ENCODE results near the gene C6orf47. TPM values are rescaled to one million over a fixed set of nuclear protein-coding genes. Genes with fewer than 3 reads are reported as not detected.
A peak's percentile ranks its signal among the peaks of the same experiment; 100 is the strongest.

The C6orf47 gene
- total and polyA plus RNA-seq, 4 donors: 18.9 to 26.8 (median 24.0) TPM

GRCh38 chr6:31666337-31666965 lies 5.9 kb upstream of the C6orf47 start:
- DNase-seq (no peak), ATAC-seq (ENCODE audit: insufficient read depth, low FRiP score) (no peak)
- Histone ChIP-seq H3K4me3 (peak overlapping the region; percentile 77), H3K27me3 (ENCODE audit: control insufficient read depth in 3 of 3, insufficient read depth in 3 of 3, low read length in 2 of 3) (no peaks in the 10 kb centered on the region), H3K27ac (ENCODE audit: low read depth in 1 of 2, low read length in 1 of 2) (peak overlapping the region; percentile 56 to 90), H3K4me1 (ENCODE audit: control insufficient read depth in 5 of 5, insufficient read depth in 5 of 5, low read length in 5 of 5) (peaks cover 3 to 27% (median 9%) of the 10 kb centered on the region in 5 donors), H3K9ac (ENCODE audit: insufficient read depth in 1 of 2, low read length in 2 of 2) (peak overlapping the region; percentile 65 to 67), H3K9me3 (ENCODE audit: control insufficient read depth in 4 of 4, insufficient read depth in 3 of 4, low read length in 3 of 4) (no peaks in the 10 kb centered on the region), H3K36me3 (ENCODE audit: control insufficient read depth in 4 of 4, insufficient read depth in 4 of 4, low read length in 4 of 4) (peaks cover 11 to 51% (median 37%) of the 10 kb centered on the region in 4 donors)
- WGBS, 2 donors: 4 to 6% methylated on average over 15 of the region's 15 CpGs
- TF ChIP-seq CTCF (IDR thresholded peaks at IDR 0.05; ENCODE audit: control extremely low read depth, extremely low read depth): no peak

- H3K4me3 ChIP-seq: peak within 1 kb of the TSS; percentile 84
- peak; percentile 93 for ATAC-seq (ENCODE audit: insufficient read depth, low FRiP score)
- peaks cover 11 to 44% (median 31%) of the 10 kb centered on the region in 4 donors for H3K36me3 ChIP-seq (ENCODE audit: control insufficient read depth in 4 of 4, insufficient read depth in 4 of 4, low read length in 4 of 4)
- no peak for TF ChIP-seq CTCF (IDR thresholded peaks at IDR 0.05; ENCODE audit: control extremely low read depth, extremely low read depth)
- H3K27ac ChIP-seq (ENCODE audit: low read depth in 1 of 2, low read length in 1 of 2): peak within 1 kb of the TSS; percentile 89 to 96
- peak; percentile 98 to 99 (median 99) for DNase-seq
- no peaks in the 10 kb centered on the region for H3K27me3 ChIP-seq (ENCODE audit: control insufficient read depth in 3 of 3, insufficient read depth in 3 of 3, low read length in 2 of 3)
- H3K4me1 ChIP-seq (ENCODE audit: control insufficient read depth in 5 of 5, insufficient read depth in 5 of 5, low read length in 5 of 5): peaks cover 3 to 34% (median 11%) of the 10 kb centered on the region in 5 donors
- WGBS, 2 donors: 0% methylated on average over 63 of the region's 63 CpGs
- H3K9ac ChIP-seq (ENCODE audit: insufficient read depth in 1 of 2, low read length in 2 of 2): peak within 1 kb of the TSS; percentile 81 to 93
- no peaks in the 10 kb centered on the region for H3K9me3 ChIP-seq (ENCODE audit: control insufficient read depth in 4 of 4, insufficient read depth in 3 of 4, low read length in 3 of 4)
These were observed 5.1 kb upstream of the C6orf47 start, which contains the start of gene CSNK2B for GRCh38 chr6:31665501-31666336. Gene CSNK2B, plus strand, starts transcription at chr6:31666080. Its CDS starts 752 bp downstream, at chr6:31666832.

DNA sequence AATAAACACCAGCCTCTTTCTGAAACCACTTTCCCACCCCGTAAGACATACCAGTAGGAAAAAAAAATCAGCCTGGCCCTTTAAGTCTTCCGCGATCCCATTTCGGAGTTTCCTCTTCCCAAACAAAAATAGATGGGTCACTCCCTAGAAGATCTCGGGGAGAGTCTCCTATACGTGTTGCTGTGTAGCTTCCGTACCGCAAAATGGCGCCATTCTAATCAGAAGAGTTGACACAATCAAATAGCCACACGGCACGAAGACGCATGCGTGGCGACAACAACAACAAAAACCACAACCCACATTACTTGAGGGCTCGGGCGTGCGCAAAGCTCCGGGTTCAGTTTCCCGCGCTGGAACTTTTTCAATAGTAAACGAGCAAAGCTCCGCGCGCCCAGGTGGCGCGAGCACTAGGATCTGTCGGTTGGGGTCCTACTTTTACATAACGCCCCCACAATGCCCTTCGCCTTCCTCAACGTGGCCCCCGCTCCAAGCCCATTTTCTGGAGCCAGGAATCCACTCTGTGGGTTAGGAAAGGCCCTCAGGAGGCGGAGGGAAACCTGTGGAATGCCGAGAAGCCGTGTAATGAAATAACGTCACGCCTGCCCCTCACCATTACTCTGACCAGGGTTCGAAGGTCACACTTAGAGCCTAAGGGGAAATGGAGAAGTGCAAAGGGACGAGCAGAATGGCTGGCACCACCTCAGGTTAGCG lies 4.4 kb upstream of the C6orf47 start, which contains the start of gene GPANK1:
GPANK1 (minus strand) TSS at position 208 of the 711 bp plus-strand sequence. CDS start 519 bp downstream, outside the sequence.
- Histone ChIP-seq H3K36me3 (ENCODE audit: control insufficient read depth in 4 of 4, insufficient read depth in 4 of 4, low read length in 4 of 4) (peaks cover 11 to 37% (median 25%) of the 10 kb centered on the region in 4 donors), H3K4me3 (peak within 1 kb of the TSS; percentile 84), H3K9ac (ENCODE audit: insufficient read depth in 1 of 2, low read length in 2 of 2) (peak within 1 kb of the TSS; percentile 81 to 93), H3K4me1 (ENCODE audit: control insufficient read depth in 5 of 5, insufficient read depth in 5 of 5, low read length in 5 of 5) (peaks cover 3 to 38% (median 11%) of the 10 kb centered on the region in 5 donors), H3K27ac (ENCODE audit: low read depth in 1 of 2, low read length in 1 of 2) (peak within 1 kb of the TSS; percentile 89 to 96), H3K27me3 (ENCODE audit: control insufficient read depth in 3 of 3, insufficient read depth in 3 of 3, low read length in 2 of 3) (no peaks in the 10 kb centered on the region), H3K9me3 (ENCODE audit: control insufficient read depth in 4 of 4, insufficient read depth in 3 of 4, low read length in 3 of 4) (no peaks in the 10 kb centered on the region)
- DNase-seq (peak; percentile 93 to 99 (median 98)), ATAC-seq (ENCODE audit: insufficient read depth, low FRiP score) (peak; percentile 68)
- 0% methylated on average over 39 of the region's 39 CpGs for WGBS, 2 donors
- no peak for TF ChIP-seq CTCF (IDR thresholded peaks at IDR 0.05; ENCODE audit: control extremely low read depth, extremely low read depth)
